Breast epithelium (tissue), 3 donors: Measurements from ENCODE around the gene ARRDC2.

Source experiments
- POLR2A ChIP-seq: fragments of 450-650 bp; IDR thresholded peaks from one replicate; pipeline ENCODE4 v1.6.1; 2016; ENCODE audit warnings: antibody characterized with exemption, mild to moderate bottlenecking, moderate library complexity
- POLR2AphosphoS5 ChIP-seq, 3 donors: sonication (generic); formaldehyde crosslinking; IDR thresholded peaks; one replicate each; pipeline ENCODE4 v1.6.1; 2017; ENCODE audit warnings: antibody characterized with exemption in 3 of 3
- TF ChIP-seq, protein P1 (sequence below), 3 donors: fragments of 450-650 bp; IDR thresholded peaks; one replicate each; pipeline ENCODE4 v1.5.1; 2016 to 2017; ENCODE audit warnings: antibody characterized with exemption in 3 of 3, mild to moderate bottlenecking in 3 of 3, moderate library complexity in 3 of 3

- TF ChIP-seq, protein P1, sequence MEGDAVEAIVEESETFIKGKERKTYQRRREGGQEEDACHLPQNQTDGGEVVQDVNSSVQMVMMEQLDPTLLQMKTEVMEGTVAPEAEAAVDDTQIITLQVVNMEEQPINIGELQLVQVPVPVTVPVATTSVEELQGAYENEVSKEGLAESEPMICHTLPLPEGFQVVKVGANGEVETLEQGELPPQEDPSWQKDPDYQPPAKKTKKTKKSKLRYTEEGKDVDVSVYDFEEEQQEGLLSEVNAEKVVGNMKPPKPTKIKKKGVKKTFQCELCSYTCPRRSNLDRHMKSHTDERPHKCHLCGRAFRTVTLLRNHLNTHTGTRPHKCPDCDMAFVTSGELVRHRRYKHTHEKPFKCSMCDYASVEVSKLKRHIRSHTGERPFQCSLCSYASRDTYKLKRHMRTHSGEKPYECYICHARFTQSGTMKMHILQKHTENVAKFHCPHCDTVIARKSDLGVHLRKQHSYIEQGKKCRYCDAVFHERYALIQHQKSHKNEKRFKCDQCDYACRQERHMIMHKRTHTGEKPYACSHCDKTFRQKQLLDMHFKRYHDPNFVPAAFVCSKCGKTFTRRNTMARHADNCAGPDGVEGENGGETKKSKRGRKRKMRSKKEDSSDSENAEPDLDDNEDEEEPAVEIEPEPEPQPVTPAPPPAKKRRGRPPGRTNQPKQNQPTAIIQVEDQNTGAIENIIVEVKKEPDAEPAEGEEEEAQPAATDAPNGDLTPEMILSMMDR (IDR thresholded peaks at IDR 0.05), result no peak
- no peak for TF ChIP-seq POLR2AphosphoS5 (IDR thresholded peaks at IDR 0.05)
- TF ChIP-seq POLR2A, result no peak
These were observed 9.8 kb upstream of the ARRDC2 start for GRCh38 chr19:17997969-17998826.
